Measurements from ENCODE around the gene PSTPIP1. TPM values are rescaled to one million over a fixed set of nuclear protein-coding genes. Genes with fewer than 3 reads are reported as not detected.

The PSTPIP1 gene
- total RNA-seq, 1 donor from 2014 or later = not detected

- Mint-ChIP-seq H3K36me3 (ENCODE audit: insufficient read depth) (peaks cover 1% of the 10 kb centered on the region), H3K27ac (no peak overlapping the region), H3K4me3 (ENCODE audit: low read depth) (no peak overlapping the region), H3K4me1 (ENCODE audit: low read depth) (peaks cover 2% of the 10 kb centered on the region), H3K9me3 (ENCODE audit: low read depth) (no peaks in the 10 kb centered on the region), H3K27me3 (no peaks in the 10 kb centered on the region)
- no peak for DNase-seq (ENCODE audit: low spot score, unreplicated experiment)
- TF ChIP-seq CTCF (IDR thresholded peaks at IDR 0.05; ENCODE audit: unreplicated experiment) = no peak
Observed at GRCh38 chr15:77033729-77034671, 39.1 kb downstream of the PSTPIP1 start.

- Mint-ChIP-seq H3K27ac (no peak overlapping the region), H3K4me3 (ENCODE audit: low read depth) (no peak overlapping the region), H3K4me1 (ENCODE audit: low read depth) (peaks cover 2% of the 10 kb centered on the region), H3K36me3 (ENCODE audit: insufficient read depth) (peaks cover 1% of the 10 kb centered on the region), H3K9me3 (ENCODE audit: low read depth) (no peaks in the 10 kb centered on the region), H3K27me3 (no peaks in the 10 kb centered on the region)
- peak; percentile 62 for TF ChIP-seq CTCF (IDR thresholded peaks at IDR 0.05; ENCODE audit: unreplicated experiment)
- DNase-seq (ENCODE audit: low spot score, unreplicated experiment) = peak; percentile 21
Observed at GRCh38 chr15:77034695-77035489, 40.0 kb downstream of the PSTPIP1 start.

- Mint-ChIP-seq H3K4me1 (ENCODE audit: low read depth) (peaks cover 2% of the 10 kb centered on the region), H3K27ac (no peak overlapping the region)
- no peak for DNase-seq (ENCODE audit: low spot score, unreplicated experiment)
Observed at GRCh38 chr15:77035584-77035983, 40.7 kb downstream of the PSTPIP1 start.

GRCh38 chr15:77035999-77036471 lies 41.1 kb downstream of the PSTPIP1 start:
- no peak for TF ChIP-seq CTCF (IDR thresholded peaks at IDR 0.05; ENCODE audit: unreplicated experiment)
- DNase-seq (ENCODE audit: low spot score, unreplicated experiment) = no peak
- H3K36me3 Mint-ChIP-seq (ENCODE audit: insufficient read depth) = peaks cover 6% of the 10 kb centered on the region
- peaks cover 2% of the 10 kb centered on the region for H3K4me1 Mint-ChIP-seq (ENCODE audit: low read depth)
- peak overlapping the region; percentile 83 for H3K27ac Mint-ChIP-seq
- H3K27me3 Mint-ChIP-seq = no peaks in the 10 kb centered on the region
- H3K9me3 Mint-ChIP-seq (ENCODE audit: low read depth) = no peaks in the 10 kb centered on the region
- no peak overlapping the region for H3K4me3 Mint-ChIP-seq (ENCODE audit: low read depth)

More at GRCh38 chr15:77035584-77035983, 40.7 kb downstream of the PSTPIP1 start:
- Mint-ChIP-seq H3K9me3 (ENCODE audit: low read depth) (no peaks in the 10 kb centered on the region), H3K4me3 (ENCODE audit: low read depth) (no peak overlapping the region), H3K27me3 (no peaks in the 10 kb centered on the region), H3K36me3 (ENCODE audit: insufficient read depth) (peaks cover 2% of the 10 kb centered on the region)
- TF ChIP-seq CTCF (IDR thresholded peaks at IDR 0.05; ENCODE audit: unreplicated experiment) = no peak

Data from progenitor cell of endocrine pancreas (in vitro differentiated cells).